Activated T-cell treated with anti-CD3 and anti-CD28 coated beads, Interleukin-2, amount 50 U/mL, for 24 hours (primary cell): ENCODE measurements around the gene MED15.
"Not testable (repeated sequence)": the region's sequence is repeated elsewhere in the genome, so short reads cannot be mapped to it uniquely, and the experiment has no call there.

ENCODE experiments used
- DNase-seq: peaks from one replicate; pipeline ENCODE4 v3.0.0-alpha.2; 2020
- H3K27ac Mint-ChIP-seq: 2 replicates; pipeline ENCODE4 v1.8.0; 2020; ENCODE audit warnings: mild to moderate bottlenecking, mixed read lengths
- H3K27me3 Mint-ChIP-seq: 2 replicates; pipeline ENCODE4 v1.8.0; 2020; ENCODE audit warnings: mixed read lengths
- H3K36me3 Mint-ChIP-seq: 2 replicates; pipeline ENCODE4 v1.8.0; 2020; ENCODE audit warnings: low read depth, mixed read lengths
- H3K4me1 Mint-ChIP-seq: 2 replicates; pipeline ENCODE4 v1.8.0; 2020; ENCODE audit warnings: low read depth, mixed read lengths
- H3K4me3 Mint-ChIP-seq: 2 replicates; pipeline ENCODE4 v1.8.0; 2020; ENCODE audit warnings: mild to moderate bottlenecking, moderate library complexity, mixed read lengths
- H3K9me3 Mint-ChIP-seq: 2 replicates; pipeline ENCODE4 v1.8.0; 2020; ENCODE audit warnings: mixed read lengths

MED15 gene

GRCh38 chr22:20507253-20508066 is at the start of gene MED15:
Gene MED15 (plus strand): TSS chr22:20507610. CDS start chr22:20507679, 69 bp downstream.
- no peaks in the 10 kb centered on the region for H3K27me3 Mint-ChIP-seq
- H3K27ac Mint-ChIP-seq: peak within 1 kb of the TSS; percentile 98
- no peaks in the 10 kb centered on the region for H3K9me3 Mint-ChIP-seq
- H3K36me3 Mint-ChIP-seq: peaks cover 45% of the 10 kb centered on the region
- H3K4me1 Mint-ChIP-seq: peaks cover 56% of the 10 kb centered on the region
- DNase-seq: peak; percentile 91
- peak within 1 kb of the TSS; percentile 96 for H3K4me3 Mint-ChIP-seq

DNA sequence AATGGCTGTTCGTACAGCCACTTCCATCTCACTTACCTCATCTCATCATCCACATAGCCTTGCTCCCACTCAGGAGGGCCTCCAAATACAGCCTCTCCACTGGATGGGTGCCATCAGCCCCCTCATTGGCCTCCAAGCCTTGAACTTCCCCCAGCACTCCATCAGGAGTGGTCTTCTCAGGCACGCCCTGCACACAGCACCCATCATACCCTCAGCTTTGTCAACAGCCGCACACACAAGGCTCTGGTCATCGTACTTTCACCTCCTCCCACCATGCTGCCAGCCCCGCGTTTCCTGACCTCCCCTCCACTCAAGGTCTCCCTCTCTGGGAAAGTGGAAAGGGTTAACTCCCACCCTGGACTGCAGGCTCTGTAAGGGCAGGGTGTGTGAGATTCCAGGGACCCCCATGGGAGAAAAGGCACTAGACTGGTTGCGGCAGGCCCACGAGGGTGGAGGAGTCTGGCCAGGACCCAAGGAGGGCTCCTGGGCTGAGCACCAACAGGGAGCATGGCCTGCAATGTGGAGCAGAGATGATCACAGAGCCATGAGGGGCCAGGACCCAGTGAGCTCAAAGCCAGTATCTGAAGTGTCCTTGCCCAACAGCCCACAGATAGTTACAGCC is 48.8 kb upstream of the MED15 start:
- no peaks in the 10 kb centered on the region for H3K27me3 Mint-ChIP-seq
- no peak overlapping the region for H3K27ac Mint-ChIP-seq
- no peaks in the 10 kb centered on the region for H3K9me3 Mint-ChIP-seq
- H3K4me3 Mint-ChIP-seq: no peak overlapping the region
- no peak for DNase-seq
- peaks cover 34% of the 10 kb centered on the region for H3K36me3 Mint-ChIP-seq
- peaks cover 31% of the 10 kb centered on the region for H3K4me1 Mint-ChIP-seq

- Mint-ChIP-seq H3K4me1 (peaks cover 36% of the 10 kb centered on the region), H3K27ac (peak overlapping the region; percentile 5), H3K36me3 (peaks cover 38% of the 10 kb centered on the region), H3K4me3 (no peak overlapping the region), H3K9me3 (no peaks in the 10 kb centered on the region), H3K27me3 (no peaks in the 10 kb centered on the region)
- no peak for DNase-seq
Observed at GRCh38 chr22:20459152-20459542, 48.3 kb upstream of the MED15 start.

DNA sequence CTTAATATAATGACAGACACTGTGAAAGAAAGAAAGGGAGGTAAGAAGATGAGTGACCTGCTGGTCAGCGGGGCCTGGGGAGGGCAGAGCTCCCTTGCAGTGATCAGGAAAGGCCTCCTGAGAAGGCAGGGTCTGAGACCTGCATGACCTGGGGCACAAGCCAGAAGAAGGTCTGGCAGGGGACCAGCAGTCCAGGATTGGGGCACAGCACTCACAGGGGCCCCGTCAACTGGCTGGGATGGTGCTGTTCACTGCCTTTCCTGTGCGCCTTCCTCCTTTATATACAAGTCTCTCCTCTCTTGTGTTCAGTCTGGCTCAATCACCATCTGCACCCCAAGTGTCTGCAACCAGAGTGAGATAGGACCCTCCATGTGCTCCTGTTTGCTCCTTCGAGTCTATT is 47.5 kb upstream of the MED15 start:
- H3K4me1 Mint-ChIP-seq: peaks cover 44% of the 10 kb centered on the region
- DNase-seq: no peak
- no peak overlapping the region for H3K27ac Mint-ChIP-seq

GRCh38 chr22:20463324-20464095 is 43.9 kb upstream of the MED15 start:
- peaks cover 50% of the 10 kb centered on the region for H3K4me1 Mint-ChIP-seq
- H3K9me3 Mint-ChIP-seq: no peaks in the 10 kb centered on the region
- no peaks in the 10 kb centered on the region for H3K27me3 Mint-ChIP-seq
- DNase-seq: peak; percentile 54
- peak overlapping the region; percentile 31 for H3K4me3 Mint-ChIP-seq
- peaks cover 21% of the 10 kb centered on the region for H3K36me3 Mint-ChIP-seq
- H3K27ac Mint-ChIP-seq: peak overlapping the region; percentile 90

More for the DNA sequence above, 47.5 kb upstream of the MED15 start:
- H3K9me3 Mint-ChIP-seq: no peaks in the 10 kb centered on the region
- no peaks in the 10 kb centered on the region for H3K27me3 Mint-ChIP-seq
- H3K4me3 Mint-ChIP-seq: no peak overlapping the region
- peaks cover 44% of the 10 kb centered on the region for H3K36me3 Mint-ChIP-seq

- Mint-ChIP-seq H3K4me3 (peak overlapping the region; percentile 10), H3K9me3 (no peaks in the 10 kb centered on the region), H3K36me3 (peaks cover 22% of the 10 kb centered on the region), H3K4me1 (peaks cover 53% of the 10 kb centered on the region), H3K27me3 (no peaks in the 10 kb centered on the region), H3K27ac (peak overlapping the region; percentile 90)
- peak; percentile 70 for DNase-seq
Observed at GRCh38 chr22:20464096-20464614, 43.3 kb upstream of the MED15 start.

- Mint-ChIP-seq H3K27ac (peak overlapping the region; percentile 90), H3K36me3 (peaks cover 28% of the 10 kb centered on the region), H3K27me3 (no peaks in the 10 kb centered on the region), H3K9me3 (no peaks in the 10 kb centered on the region), H3K4me1 (peaks cover 56% of the 10 kb centered on the region), H3K4me3 (no peak overlapping the region)
- no peak for DNase-seq
Observed at GRCh38 chr22:20464912-20465758, 42.3 kb upstream of the MED15 start.

DNA sequence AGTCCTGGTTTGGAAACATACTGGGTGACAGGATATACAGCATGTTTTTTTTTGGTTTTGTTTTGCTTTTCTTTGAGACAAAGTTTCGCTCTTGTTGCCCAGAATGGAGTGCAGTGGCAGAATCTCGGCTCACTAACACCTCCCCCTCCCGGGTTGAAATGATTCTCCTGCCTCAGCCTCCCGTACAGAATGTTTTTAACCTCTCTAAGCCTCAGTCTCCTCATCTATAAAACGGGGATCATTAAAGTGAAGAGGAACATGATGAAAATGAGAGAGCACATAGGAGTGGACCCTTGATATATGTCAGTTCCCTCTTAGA is 41.7 kb upstream of the MED15 start:
- H3K36me3 Mint-ChIP-seq: peaks cover 32% of the 10 kb centered on the region
- H3K9me3 Mint-ChIP-seq: no peaks in the 10 kb centered on the region
- peak overlapping the region; percentile 90 for H3K27ac Mint-ChIP-seq
- no peaks in the 10 kb centered on the region for H3K27me3 Mint-ChIP-seq
- no peak overlapping the region for H3K4me3 Mint-ChIP-seq
- H3K4me1 Mint-ChIP-seq: peaks cover 58% of the 10 kb centered on the region
- DNase-seq: no peak

GRCh38 chr22:20466659-20467379 is 40.6 kb upstream of the MED15 start:
- Mint-ChIP-seq H3K4me3 (no peak overlapping the region), H3K4me1 (peaks cover 58% of the 10 kb centered on the region), H3K27ac (peak overlapping the region; percentile 70), H3K27me3 (no peaks in the 10 kb centered on the region), H3K9me3 (no peaks in the 10 kb centered on the region), H3K36me3 (peaks cover 41% of the 10 kb centered on the region)
- DNase-seq: no peak

DNA sequence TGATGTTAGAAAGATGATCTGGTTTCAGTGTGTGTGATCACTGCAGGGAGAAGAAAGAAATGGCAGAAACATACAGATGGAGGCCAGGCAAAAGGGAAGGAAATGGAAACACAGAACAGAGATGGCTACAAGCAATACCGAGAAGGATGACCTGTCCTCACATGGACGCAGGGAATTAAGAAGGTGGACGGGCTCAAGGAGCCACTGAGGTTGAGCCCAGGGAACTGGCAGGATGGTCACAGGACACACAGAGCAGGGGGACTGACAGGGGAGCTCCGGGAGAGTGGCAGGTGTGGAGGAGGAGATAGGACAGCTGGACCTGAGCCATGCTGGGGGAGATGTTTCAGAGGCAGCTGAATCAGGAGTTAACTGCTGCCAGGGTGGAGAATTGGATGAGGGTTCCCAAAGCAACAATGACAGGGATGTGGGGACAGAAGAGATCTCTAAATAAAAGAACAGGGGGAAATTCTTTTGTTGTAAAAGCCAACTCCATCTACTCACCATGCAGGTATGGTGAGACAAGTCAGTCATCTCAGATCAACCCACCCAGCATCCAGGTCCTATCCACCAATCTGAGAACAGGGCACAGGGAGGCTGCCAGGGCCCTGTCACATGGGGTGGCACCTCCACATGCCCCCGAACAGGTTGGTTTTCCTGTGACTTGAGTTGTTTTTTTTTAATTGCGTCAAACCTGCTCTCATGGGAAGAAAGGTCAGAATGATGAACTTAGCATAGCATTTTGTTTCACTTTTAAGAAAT is 38.1 kb upstream of the MED15 start:
- H3K4me3 Mint-ChIP-seq: no peak overlapping the region
- H3K9me3 Mint-ChIP-seq: no peaks in the 10 kb centered on the region
- DNase-seq: no peak
- no peaks in the 10 kb centered on the region for H3K27me3 Mint-ChIP-seq
- peaks cover 51% of the 10 kb centered on the region for H3K4me1 Mint-ChIP-seq
- peaks cover 32% of the 10 kb centered on the region for H3K36me3 Mint-ChIP-seq
- H3K27ac Mint-ChIP-seq: peak overlapping the region; percentile 20

DNA sequence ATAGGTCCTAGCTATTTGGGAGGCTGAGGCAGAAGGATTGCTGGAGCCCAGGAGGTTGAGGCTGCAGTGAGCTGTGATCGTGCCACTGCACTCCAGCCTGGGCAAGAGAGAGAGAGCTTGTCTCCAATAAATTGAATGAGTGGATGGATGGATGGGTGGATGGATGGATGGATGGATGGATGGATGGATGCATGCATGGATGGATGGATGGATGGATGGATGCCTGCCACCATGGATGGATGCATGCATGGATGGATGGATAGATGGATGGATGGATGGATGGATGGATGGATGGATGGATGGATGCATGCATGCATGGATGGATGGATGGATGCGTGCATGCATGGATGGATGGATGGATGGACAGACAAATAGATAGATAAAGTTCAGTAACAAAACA is 36.9 kb upstream of the MED15 start:
- H3K4me3 Mint-ChIP-seq: not testable (repeated sequence)

DNA sequence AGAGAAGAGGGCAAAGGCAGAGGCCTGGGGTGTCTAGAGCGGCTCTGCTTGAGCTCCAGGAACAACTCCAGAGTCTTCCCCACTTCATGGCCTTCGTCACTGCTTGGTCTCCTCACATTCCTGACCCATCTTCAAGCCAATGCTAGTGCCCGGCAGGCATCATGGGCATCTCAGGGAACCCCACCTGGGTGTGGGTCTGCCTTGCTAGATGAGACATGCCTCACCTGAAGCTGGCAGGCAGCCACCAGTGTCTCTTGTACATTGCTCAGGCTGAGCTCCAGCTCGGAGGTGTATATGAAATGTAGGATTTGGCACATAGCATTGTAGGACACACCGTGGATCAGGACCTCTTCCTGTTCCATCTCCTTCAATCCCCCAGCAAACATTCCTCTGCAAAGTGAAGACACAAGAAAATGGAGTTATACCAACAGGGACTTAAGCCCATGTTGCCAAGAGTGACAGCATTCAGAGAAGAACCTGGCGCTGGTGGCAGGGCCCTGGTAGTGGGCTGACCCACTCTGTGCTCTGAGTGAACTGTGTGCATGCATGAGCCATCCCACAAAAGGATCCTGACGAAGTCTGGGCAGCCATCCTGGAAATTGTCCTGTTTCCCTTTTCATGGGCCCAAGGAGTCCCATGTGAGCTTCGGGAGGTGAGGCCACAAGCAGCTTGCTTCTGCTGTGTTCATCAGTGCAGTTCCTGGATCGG is 36.1 kb upstream of the MED15 start:
- Mint-ChIP-seq H3K4me3 (no peak overlapping the region), H3K27me3 (no peaks in the 10 kb centered on the region), H3K27ac (no peak overlapping the region), H3K9me3 (no peaks in the 10 kb centered on the region), H3K36me3 (peaks cover 23% of the 10 kb centered on the region), H3K4me1 (peaks cover 53% of the 10 kb centered on the region)
- DNase-seq: no peak

More for the DNA sequence above, 36.9 kb upstream of the MED15 start:
- not testable (repeated sequence) for H3K9me3 Mint-ChIP-seq, H3K27me3 Mint-ChIP-seq, DNase-seq, H3K27ac Mint-ChIP-seq
- Mint-ChIP-seq H3K4me1 (peaks cover 51% of the 10 kb centered on the region), H3K36me3 (peaks cover 23% of the 10 kb centered on the region)
